Activated effector memory CD4-positive, alpha-beta T cell treated with anti-CD3 and anti-CD28 coated beads, Interleukin-2, amount 50 U/mL, for 16 hours (primary cell): ENCODE results near the gene MAN1C1.

Source experiments
- DNase-seq: peaks from one replicate; pipeline ENCODE4 v3.0.0-alpha.2; 2020

The MAN1C1 gene

GRCh38 chr1:25819491-25820246 lies 203.1 kb downstream of the MAN1C1 start, which contains the start of gene MTFR1L:
Gene MTFR1L (plus strand): TSS chr1:25819954. CDS start chr1:25823105, 3,151 bp downstream.
- DNase-seq: peak; percentile 98

GRCh38 chr1:25820247-25821111 lies 203.9 kb downstream of the MAN1C1 start:
- DNase-seq: peak; percentile 88

DNA sequence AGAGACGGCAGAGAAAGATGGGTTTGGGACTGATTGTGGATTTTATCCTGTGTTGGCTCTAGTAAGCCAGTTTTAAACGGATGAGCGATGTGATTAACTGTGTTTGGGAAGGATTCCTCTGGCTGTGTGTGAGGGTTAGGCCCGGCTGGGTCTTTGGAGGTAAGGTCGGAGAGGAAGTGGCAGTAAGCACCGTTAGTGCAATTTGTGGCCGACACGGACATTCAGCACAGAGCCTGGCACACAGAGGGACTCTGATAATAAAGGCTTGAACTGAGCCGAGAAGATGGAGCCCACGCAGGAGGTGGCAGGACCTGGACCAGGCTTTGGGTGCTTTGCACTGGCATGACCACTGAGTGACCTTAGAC lies 204.5 kb downstream of the MAN1C1 start:
- DNase-seq: no peak

- DNase-seq: no peak
Measured at GRCh38 chr1:25821630-25822091, 205.1 kb downstream of the MAN1C1 start.

- DNase-seq: no peak
Measured at GRCh38 chr1:25825605-25826004, 209.0 kb downstream of the MAN1C1 start.

DNA sequence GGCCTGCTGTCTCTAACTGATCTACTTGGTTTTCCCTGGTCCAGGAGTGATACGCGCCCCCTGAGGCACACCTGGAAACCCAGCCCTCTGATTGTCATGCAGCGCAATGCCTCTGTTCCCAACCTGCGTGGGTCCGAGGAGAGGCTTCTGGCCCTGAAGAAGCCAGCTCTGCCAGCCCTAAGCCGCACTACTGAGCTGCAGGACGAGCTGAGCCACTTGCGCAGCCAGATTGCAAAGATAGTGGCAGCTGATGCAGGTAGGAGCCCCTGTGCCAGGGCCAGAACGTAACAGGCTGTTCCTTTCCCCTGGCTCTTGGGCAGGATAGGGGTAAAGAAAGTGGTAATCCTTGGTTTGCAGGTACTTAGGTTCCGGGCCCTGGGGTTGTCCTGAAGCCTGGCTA lies 210.0 kb downstream of the MAN1C1 start:
- DNase-seq: no peak

DNA sequence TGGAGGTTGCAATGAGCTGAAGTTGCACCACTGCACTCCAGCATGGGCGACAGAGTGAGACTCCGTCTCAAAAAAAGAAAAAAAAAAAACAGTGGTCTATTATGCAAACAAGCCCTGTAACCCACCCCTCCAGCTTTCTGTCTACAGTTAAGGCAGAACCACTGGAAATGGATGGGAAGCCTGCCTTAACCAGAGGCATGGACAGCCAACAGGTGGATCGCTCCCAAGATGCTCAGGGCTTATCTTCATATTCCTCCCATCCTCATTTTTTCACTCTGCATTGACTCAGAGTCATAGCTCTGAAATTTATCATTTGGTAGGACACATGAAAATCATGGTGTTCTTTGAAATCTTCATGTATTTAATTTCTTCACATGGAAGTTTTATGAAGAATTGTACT lies 211.9 kb downstream of the MAN1C1 start:
- no peak for DNase-seq

- DNase-seq: no peak
Measured at GRCh38 chr1:25829046-25829445, 212.5 kb downstream of the MAN1C1 start.

DNA sequence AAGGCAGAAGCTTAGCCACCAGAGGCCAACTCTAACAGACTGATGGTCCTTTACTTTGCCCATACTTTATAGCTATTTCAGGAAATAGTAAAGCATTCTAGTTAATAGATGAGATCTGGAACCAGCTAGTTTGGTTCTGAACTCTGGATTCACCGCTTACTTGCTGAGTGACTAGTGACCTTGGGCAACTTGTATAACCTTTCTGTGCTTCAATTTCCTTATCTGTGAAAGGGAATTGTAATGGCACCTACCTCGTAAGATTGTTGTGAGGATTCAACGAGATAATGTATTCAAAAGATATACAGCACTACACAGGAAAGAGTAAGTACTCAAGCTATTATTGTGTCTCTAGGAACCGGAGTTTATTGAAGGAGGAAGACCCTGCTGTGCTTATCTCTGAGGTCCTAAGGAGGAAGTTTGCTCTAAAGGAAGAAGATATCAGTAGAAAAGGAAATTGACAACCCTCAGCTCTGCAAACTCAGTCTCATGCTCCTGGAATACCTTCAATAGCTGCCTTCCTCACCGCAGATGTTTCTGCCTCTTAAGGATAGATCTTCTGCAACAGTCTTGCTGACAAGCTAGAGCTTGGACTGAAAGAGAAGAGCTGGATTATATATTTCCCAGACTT lies 215.1 kb downstream of the MAN1C1 start:
- DNase-seq: no peak

DNA sequence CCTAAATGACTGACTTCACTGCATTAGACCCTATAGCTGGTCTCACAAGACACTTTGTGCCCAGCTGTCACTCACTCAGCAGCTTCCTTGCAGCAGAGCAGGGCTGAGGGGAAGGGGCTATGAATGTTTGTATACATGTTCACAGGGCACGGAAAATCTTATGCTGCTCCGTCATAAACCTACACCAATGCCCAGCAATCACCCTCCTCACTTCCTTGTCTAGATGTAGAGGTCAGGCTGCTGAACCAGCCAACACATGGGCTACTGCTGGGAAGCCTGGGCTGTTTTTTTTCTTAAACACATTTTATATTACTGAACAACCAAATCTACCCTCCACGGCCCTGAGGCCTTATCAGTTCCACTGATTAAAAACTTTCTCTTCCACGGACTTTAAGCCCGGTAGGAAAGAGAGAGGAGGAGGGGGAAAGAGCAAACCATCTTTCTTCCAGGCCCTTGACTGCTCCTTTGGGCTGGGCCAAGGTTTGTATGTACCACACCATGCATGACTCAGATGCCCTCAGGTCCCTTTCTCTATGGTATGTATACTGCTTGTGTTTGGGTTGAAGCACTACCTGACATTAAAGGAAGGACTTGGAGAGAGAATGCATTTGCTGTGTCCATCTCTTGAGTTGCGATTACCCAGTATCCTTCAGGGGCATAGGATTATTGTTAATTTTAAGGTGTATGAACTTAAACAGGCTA lies 215.9 kb downstream of the MAN1C1 start:
- no peak for DNase-seq

DNA sequence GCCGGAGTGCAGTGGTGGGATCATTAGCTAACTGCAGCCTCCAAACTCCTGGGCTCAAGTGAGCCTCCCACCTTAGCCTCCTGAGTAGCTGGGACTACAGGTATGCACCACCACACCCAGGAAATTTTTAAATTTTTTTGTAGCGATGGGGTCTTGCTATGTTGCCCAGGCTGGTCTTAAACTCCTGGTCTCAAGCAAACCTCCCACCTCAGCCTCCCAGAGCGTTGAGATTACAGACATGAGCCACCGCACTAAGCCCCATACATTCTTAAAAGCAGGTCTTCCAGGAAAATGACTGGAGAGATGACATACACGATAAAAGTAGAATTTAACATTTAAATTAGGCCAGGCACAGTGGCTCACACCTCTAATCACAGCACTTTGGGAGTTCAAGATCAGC lies 216.6 kb downstream of the MAN1C1 start:
- DNase-seq: no peak
